ENCODE results near the gene TREH. TPM values are rescaled to one million over a fixed set of nuclear protein-coding genes. Genes with fewer than 3 reads are reported as not detected.

The TREH gene
- total and polyA plus RNA-seq, 2 of the 8 experiments (the other 6 are each of a cell fraction or from before 2014, with no cell fraction given) = 0.03 TPM; not detected in 1

DNA sequence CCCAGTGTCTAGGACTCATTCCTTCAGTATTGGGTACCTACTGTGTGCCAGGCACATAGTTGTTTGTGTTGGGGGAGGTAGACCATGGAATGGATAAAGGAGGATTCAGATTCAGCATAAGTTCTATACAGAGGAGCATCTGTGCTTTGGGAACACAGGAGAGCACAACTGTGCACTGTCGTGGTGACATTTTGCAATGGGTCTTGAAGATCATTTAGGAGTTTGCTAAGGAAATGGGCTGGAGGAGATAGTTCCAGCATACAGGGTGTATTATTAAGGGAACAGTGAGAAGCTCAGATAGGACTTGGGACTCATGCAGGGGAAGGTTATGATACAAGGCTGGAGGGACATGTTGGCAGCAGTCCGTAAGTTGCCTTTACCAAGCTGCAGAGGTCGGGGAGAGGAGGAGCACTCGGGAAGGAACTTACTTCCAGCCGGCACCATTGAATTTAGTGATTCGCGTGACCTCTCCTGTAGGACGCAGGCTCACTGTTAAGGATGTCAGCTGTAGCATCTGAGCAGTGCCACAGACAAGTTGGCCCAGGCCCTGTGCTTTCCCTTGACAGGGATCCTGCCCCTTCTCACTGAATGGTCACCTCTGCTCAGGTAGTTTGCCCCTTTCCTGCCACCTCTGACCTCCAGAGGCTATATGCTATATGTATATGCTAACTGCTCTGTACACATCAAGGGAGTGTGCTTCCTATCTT is 25.6 kb downstream of the TREH start:
- H3K56ac ChIP-seq (replicated peaks; ENCODE audit: insufficient read length, low read depth, low read length) = no peak overlapping the region
- no peak overlapping the region for H4K5ac ChIP-seq (ENCODE audit: insufficient read length, low read depth, low read length)
- no peaks in the 10 kb centered on the region for H3K23me2 ChIP-seq (ENCODE audit: low read depth, low read length)
- H2BK120ac ChIP-seq (replicated peaks; ENCODE audit: low read depth, low read length) = no peak overlapping the region
- FAIRE-seq (no peak), DNase-seq (ENCODE audit: low read depth in 1 of 2, low spot score in 2 of 2) (no peak)
- no peak overlapping the region for H2AK5ac ChIP-seq (ENCODE audit: low read depth, low read length)
- H3K9ac ChIP-seq (replicated peaks in 1 of 4; ENCODE audit: extremely low read depth in 1 of 4, low read depth in 3 of 4, low read length in 3 of 4) = no peak overlapping the region
- no peak overlapping the region for H3K27ac ChIP-seq (ENCODE audit: low read depth, low read length)
- TF ChIP-seq NANOG (IDR thresholded peaks at IDR 0.05; ENCODE audit: insufficient read depth, low read depth, low read length, poor library complexity, severe bottlenecking) (no peak), YY1 (IDR thresholded peaks at IDR 0.05; ENCODE audit: low read depth, low read length) (no peak)
- H2BK12ac ChIP-seq (ENCODE audit: low read depth, low read length) = no peak overlapping the region
- peaks cover 6 to 7% of the 10 kb centered on the region in 2 experiments for H4K20me1 ChIP-seq (replicated peaks in 1 of 2; ENCODE audit: control insufficient read depth in 1 of 2, insufficient read depth in 2 of 2, low read length in 2 of 2)
- CTCF ChIA-PET (ENCODE audit: partially characterized antibody) = interaction anchor here (0.9 to 1.6 kb wide), 5 partner anchors 11 to 58 kb away, joined by 3 to 5 read pairs (median 3); no protein-coding TSS in a partner anchor
- no peak overlapping the region for H4K8ac ChIP-seq (ENCODE audit: extremely low read depth, insufficient read depth, low read length)
- no peak overlapping the region for H3K4ac ChIP-seq (replicated peaks; ENCODE audit: insufficient read length, low read depth, low read length)
- H3K79me1 ChIP-seq (ENCODE audit: low read depth, low read length) = no peaks in the 10 kb centered on the region
- H3K79me2 ChIP-seq (ENCODE audit: control insufficient read depth in 1 of 2, insufficient read depth in 2 of 2, low read length in 2 of 2) = no peaks in the 10 kb centered on the region
- H3K23ac ChIP-seq (ENCODE audit: insufficient read length) = no peak overlapping the region
- H3K27me3 ChIP-seq (replicated peaks in 1 of 4; ENCODE audit: control insufficient read depth in 3 of 4, extremely low read depth in 1 of 4, insufficient read depth in 3 of 4, low read length in 3 of 4) = no peaks in the 10 kb centered on the region
- no peak overlapping the region for H3K18ac ChIP-seq (ENCODE audit: extremely low read depth, low read length)
- H3K4me1 ChIP-seq (replicated peaks in 1 of 4; ENCODE audit: control insufficient read depth in 3 of 4, insufficient read depth in 4 of 4, low read length in 3 of 4) = peaks cover 0 to 10% (median 7%) of the 10 kb centered on the region in 4 experiments; a peak in 6 of 7 replicates
- POLR2A ChIA-PET (ENCODE audit: partially characterized antibody) = interaction anchor here (1.1 to 16.1 kb wide), 2 partner anchors 14 to 343 kb away, joined by 3 to 271 read pairs; no protein-coding TSS in a partner anchor
- no peak overlapping the region for H2BK5ac ChIP-seq (ENCODE audit: low read depth, low read length)
- peaks cover 13 to 43% (median 28%) of the 10 kb centered on the region in 4 experiments; a peak in 7 of 8 replicates for H3K36me3 ChIP-seq (ENCODE audit: control insufficient read depth in 2 of 4, insufficient read depth in 4 of 4, low read length in 3 of 4)
- no peak overlapping the region for H4K91ac ChIP-seq (replicated peaks; ENCODE audit: insufficient read length, low read length)
- H3K14ac ChIP-seq (ENCODE audit: insufficient read length) = no peak overlapping the region
- no peaks in the 10 kb centered on the region for H3K9me3 ChIP-seq (ENCODE audit: insufficient read depth in 2 of 2, low read depth in 1 of 2, low read length in 1 of 2)
- no peak overlapping the region for H3K4me2 ChIP-seq (ENCODE audit: insufficient read depth in 1 of 2, low read depth in 2 of 2, low read length in 2 of 2)
- H2BK20ac ChIP-seq (ENCODE audit: low read length) = no peak overlapping the region
- no peak overlapping the region for H3K4me3 ChIP-seq (ENCODE audit: extremely low read depth in 1 of 4, insufficient read depth in 2 of 4, low read depth in 3 of 4, low read length in 4 of 4)
- WGBS, 2 experiments (ENCODE audit: extremely low coverage in 1 of 2, insufficient coverage in 1 of 2, insufficient read length in 1 of 2, insufficient replicate concordance in 2 of 2, low coverage in 1 of 2, low lambda C conversion rate in 2 of 2, missing lambda C conversion rate in 1 of 2) = 90% methylated on average over 8 of the region's 8 CpGs; no CpG with 5 or more reads in 1 of the 2 experiments
- no peak overlapping the region for H2BK15ac ChIP-seq (ENCODE audit: low read length)
- no peak overlapping the region for H2AFZ ChIP-seq (ENCODE audit: low read length)
